OCI-LY1 (cell line): ENCODE data around the gene LRSAM1.

ENCODE experiments used
- EZH2 ChIP-seq: fragments of 200-600 bp; sonication (generic), shearing (Covaris generic); IDR thresholded peaks from 2 replicates; pipeline ENCODE4 v1.8.0; 2017; ENCODE audit warnings: borderline replicate concordance, mixed run types, mild to moderate bottlenecking, antibody characterized with exemption, low read length, moderate library complexity, mixed read lengths
- TF ChIP-seq, protein P1 (sequence below): fragments of 200-600 bp; sonication (generic), shearing (Covaris generic); IDR thresholded peaks from 2 replicates; pipeline ENCODE4 v1.5.1; 2017; ENCODE audit warnings: mild to moderate bottlenecking, antibody characterized with exemption, low read length, moderate library complexity, mixed read lengths

DNA sequence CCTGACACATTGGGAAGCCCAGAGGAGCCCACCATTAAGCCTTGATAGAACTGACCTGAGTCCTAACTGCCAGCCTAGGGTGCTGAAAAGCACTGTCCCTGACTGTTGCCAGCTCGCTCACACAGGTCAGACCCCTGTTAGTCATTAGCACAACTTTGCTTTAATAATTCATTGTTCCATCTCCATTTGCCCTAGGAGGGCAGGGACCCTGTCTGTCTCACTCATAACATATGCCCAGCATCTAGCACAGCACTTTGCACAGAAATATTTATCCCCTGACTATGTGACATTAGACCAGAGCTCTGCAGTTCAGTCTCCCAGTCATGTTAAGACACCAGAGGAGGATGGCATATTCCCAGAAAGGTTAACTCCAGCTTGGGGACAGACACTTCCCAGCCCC is 99.0 kb downstream of the LRSAM1 start:
- TF ChIP-seq, protein P1, sequence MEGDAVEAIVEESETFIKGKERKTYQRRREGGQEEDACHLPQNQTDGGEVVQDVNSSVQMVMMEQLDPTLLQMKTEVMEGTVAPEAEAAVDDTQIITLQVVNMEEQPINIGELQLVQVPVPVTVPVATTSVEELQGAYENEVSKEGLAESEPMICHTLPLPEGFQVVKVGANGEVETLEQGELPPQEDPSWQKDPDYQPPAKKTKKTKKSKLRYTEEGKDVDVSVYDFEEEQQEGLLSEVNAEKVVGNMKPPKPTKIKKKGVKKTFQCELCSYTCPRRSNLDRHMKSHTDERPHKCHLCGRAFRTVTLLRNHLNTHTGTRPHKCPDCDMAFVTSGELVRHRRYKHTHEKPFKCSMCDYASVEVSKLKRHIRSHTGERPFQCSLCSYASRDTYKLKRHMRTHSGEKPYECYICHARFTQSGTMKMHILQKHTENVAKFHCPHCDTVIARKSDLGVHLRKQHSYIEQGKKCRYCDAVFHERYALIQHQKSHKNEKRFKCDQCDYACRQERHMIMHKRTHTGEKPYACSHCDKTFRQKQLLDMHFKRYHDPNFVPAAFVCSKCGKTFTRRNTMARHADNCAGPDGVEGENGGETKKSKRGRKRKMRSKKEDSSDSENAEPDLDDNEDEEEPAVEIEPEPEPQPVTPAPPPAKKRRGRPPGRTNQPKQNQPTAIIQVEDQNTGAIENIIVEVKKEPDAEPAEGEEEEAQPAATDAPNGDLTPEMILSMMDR: no peak
- no peak for TF ChIP-seq EZH2
